SH-SY5Y (cell line): ENCODE measurements around the gene RGS10.

Experiments used
- GATA2 ChIP-seq: IDR thresholded peaks from 2 replicates; pipeline ENCODE4 v1.6.1; 2011; ENCODE audit warnings: mild to moderate bottlenecking, low read depth, low read length
- GATA3 ChIP-seq: IDR thresholded peaks from 2 replicates; pipeline ENCODE4 v1.6.1; 2011; ENCODE audit warnings: low read depth, mild to moderate bottlenecking, low read length, moderate library complexity

- TF ChIP-seq GATA3, result no peak
- no peak for TF ChIP-seq GATA2
Observed at GRCh38 chr10:119531067-119531466, 11.5 kb downstream of the RGS10 start.
